Psoas muscle (tissue), 8 donors: ENCODE data around the gene MAN1B1. TPM values are rescaled to one million over a fixed set of nuclear protein-coding genes. Genes with fewer than 3 reads are reported as not detected.

ENCODE experiments used
- ATAC-seq, 4 donors: fragments of 200-7000 bp; cut with Tn5 transposase; one replicate each; pipeline ENCODE4 v1.9.1; 2020; ENCODE audit warnings: moderate library complexity in 3 of 4, mild to moderate bottlenecking in 2 of 4
- DNase-seq, 2 donors: peaks; one replicate each; pipeline ENCODE4 v3.0.0-alpha.2; 2020
- H3K27ac ChIP-seq: fragments of 200-600 bp; one replicate; pipeline ENCODE4 v1.8.0; 2022
- H3K27me3 ChIP-seq, 3 donors: fragments of 200-600 bp in 1 of 3; one replicate each; pipeline versions ENCODE4 v1.6.1 to v1.8.0; 2013 to 2022; ENCODE audit warnings: low read length in 2 of 3, mild to moderate bottlenecking in 2 of 3, moderate library complexity in 1 of 3; ENCODE audit not compliant: insufficient read depth in 3 of 3
- H3K36me3 ChIP-seq, 2 donors: fragments of 200-600 bp in 1 of 2; one replicate each; pipeline versions ENCODE4 v1.6.1 to v1.8.0; 2013 to 2022; ENCODE audit warnings: low read depth in 1 of 2, mild to moderate bottlenecking in 1 of 2, moderate library complexity in 1 of 2; ENCODE audit not compliant: insufficient read depth in 1 of 2
- H3K4me1 ChIP-seq: fragments of 200-600 bp; one replicate; pipeline ENCODE4 v1.8.0; 2022
- H3K4me3 ChIP-seq: fragments of 200-600 bp; one replicate; pipeline ENCODE4 v1.8.0; 2022; ENCODE audit warnings: mild to moderate bottlenecking
- H3K9me3 ChIP-seq: fragments of 200-600 bp; one replicate; pipeline ENCODE4 v1.8.0; 2022
- WGBS, 3 donors: extraction: QIAGEN DNeasy Blood & Tissue Kit; methylation state at CpG; one replicate each; pipeline versions ENCODE4 v1.1.6 to v1.1.7; 2013; 5-methylcytosine and 5-hydroxymethylcytosine counted together
- intact Hi-C, 2 donors: fragments of 100-400 bp; cut with DNase I; formaldehyde crosslinking; loops; one replicate each; pipeline versions ENCODE4 v1.11.0 to v1.14.2; 2022
- polyA plus RNA-seq, 3 donors: library from polyadenylated mRNA; stranded (reverse); fragments of 200-250 nt; gene quantifications; one replicate each; pipeline ENCODE4 v1.2.3, GENCODE V29; 2013
- total RNA-seq, 4 donors: library from RNA; stranded (reverse); fragmentation: NEBNext Ultra II Directional in 2 of 4; extraction: Animal tissue kit (Norgen Biotek cat#: 25700) in 2 of 4; gene quantifications; one replicate each; pipeline versions ENCODE4 v1.2.1 to v1.2.4, GENCODE V29; 2021 to 2023
- TF ChIP-seq, protein P1 (sequence below): fragments of 200-600 bp; IDR thresholded peaks from one replicate; pipeline ENCODE4 v1.8.0; 2022; ENCODE audit warnings: antibody characterized with exemption
- donor health status: healthy with polysubstance abuse.
- donor health status: DM: no; HTN: no; CAD: no; lungs with moderate emphysema.
- donor health status: Bipolar disorder and iron deficiency.
- donor health status: healthy.
- donor health status: DM: yes; HTN: yes; CAD: no.
- donor health status: DM: no; HTN: no; CAD: no.
- donor health status: DM: no; HTN: no; CAD: no.
- donor health status: DM: yes; HTN: yes; CAD: no.

Gene MAN1B1
- total and polyA plus RNA-seq, 7 donors: 13.1 to 24.4 (median 14.6) TPM

DNA sequence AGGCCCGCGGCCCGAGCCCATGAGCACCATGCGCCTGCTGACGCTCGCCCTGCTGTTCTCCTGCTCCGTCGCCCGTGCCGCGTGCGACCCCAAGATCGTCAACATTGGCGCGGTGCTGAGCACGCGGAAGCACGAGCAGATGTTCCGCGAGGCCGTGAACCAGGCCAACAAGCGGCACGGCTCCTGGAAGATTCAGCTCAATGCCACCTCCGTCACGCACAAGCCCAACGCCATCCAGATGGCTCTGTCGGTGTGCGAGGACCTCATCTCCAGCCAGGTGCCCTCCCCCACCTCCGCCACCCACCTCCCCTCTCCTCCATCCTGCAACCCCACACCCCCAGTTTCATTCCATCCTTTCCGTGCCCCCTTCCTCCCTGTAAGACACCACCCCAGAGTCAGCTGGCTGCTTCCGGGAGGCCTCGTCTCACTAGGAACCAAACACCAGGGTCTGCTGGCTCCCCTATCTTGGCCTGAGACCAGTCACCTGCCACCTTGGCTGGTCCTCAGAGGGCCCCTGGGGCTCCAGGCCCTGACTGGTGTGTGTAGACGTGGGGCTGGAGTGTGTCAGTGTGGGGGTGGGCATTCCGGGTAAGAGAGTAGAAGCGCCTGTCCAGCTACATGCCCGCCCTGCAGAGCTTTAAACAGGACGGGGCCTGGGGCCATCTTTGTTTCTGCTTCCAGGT lies 52.8 kb downstream of the MAN1B1 start:
- TF ChIP-seq, protein P1, sequence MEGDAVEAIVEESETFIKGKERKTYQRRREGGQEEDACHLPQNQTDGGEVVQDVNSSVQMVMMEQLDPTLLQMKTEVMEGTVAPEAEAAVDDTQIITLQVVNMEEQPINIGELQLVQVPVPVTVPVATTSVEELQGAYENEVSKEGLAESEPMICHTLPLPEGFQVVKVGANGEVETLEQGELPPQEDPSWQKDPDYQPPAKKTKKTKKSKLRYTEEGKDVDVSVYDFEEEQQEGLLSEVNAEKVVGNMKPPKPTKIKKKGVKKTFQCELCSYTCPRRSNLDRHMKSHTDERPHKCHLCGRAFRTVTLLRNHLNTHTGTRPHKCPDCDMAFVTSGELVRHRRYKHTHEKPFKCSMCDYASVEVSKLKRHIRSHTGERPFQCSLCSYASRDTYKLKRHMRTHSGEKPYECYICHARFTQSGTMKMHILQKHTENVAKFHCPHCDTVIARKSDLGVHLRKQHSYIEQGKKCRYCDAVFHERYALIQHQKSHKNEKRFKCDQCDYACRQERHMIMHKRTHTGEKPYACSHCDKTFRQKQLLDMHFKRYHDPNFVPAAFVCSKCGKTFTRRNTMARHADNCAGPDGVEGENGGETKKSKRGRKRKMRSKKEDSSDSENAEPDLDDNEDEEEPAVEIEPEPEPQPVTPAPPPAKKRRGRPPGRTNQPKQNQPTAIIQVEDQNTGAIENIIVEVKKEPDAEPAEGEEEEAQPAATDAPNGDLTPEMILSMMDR: no peak
- 15 to 20% (median 18%) methylated on average over 33 to 37 of the region's 37 CpGs for WGBS, 3 donors
- DNase-seq (no peak), ATAC-seq (no peak)
- intact Hi-C loops: no loop called here
- H3K27ac ChIP-seq: no peak overlapping the region
- H3K27me3 ChIP-seq: peaks cover 0 to 97% (median 50%) of the 10 kb centered on the region in 3 donors
- H3K4me3 ChIP-seq: no peak overlapping the region
- no peaks in the 10 kb centered on the region for H3K4me1 ChIP-seq
- H3K9me3 ChIP-seq: no peaks in the 10 kb centered on the region
- no peaks in the 10 kb centered on the region for H3K36me3 ChIP-seq

DNA sequence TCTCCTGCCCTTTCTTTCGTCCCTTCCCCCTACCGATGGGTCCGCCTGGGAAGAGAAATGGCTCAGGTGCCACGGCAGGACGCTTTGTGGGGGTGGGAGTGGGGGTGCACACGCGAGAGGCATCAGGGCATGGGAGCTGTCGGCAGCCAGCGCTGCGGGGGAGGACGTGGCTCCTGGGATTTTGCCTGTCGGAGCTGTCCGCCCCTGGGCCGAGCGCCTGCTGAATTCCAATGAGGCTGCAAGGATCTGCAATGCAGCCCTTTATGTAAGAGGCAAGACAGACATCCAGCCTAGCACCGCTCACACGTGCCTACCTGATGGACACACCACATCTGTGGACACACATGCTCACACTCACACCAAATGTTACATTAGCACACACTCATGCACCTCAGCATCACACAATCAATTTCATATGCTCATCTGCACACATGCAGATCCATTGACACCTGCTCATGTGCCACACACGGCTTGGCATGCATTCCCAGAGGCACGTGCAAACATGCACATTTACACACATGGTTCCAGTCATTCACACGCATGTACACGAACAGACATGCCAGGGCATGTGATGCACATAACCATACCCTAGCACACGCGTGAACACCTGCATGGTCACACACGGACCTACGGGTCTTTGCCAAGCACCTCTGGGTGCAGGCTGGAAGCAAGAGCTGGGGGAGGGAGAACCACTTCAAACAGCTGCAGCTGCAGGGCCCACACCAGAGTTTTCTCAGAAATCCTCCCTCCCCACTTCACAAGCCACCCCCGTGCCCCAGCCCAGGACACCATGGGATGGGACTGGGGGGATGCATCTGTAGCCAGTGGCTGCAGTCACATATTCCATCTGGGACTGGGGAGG lies 53.6 kb downstream of the MAN1B1 start:
- intact Hi-C loops: no loop called here
- ATAC-seq: no peak

DNA sequence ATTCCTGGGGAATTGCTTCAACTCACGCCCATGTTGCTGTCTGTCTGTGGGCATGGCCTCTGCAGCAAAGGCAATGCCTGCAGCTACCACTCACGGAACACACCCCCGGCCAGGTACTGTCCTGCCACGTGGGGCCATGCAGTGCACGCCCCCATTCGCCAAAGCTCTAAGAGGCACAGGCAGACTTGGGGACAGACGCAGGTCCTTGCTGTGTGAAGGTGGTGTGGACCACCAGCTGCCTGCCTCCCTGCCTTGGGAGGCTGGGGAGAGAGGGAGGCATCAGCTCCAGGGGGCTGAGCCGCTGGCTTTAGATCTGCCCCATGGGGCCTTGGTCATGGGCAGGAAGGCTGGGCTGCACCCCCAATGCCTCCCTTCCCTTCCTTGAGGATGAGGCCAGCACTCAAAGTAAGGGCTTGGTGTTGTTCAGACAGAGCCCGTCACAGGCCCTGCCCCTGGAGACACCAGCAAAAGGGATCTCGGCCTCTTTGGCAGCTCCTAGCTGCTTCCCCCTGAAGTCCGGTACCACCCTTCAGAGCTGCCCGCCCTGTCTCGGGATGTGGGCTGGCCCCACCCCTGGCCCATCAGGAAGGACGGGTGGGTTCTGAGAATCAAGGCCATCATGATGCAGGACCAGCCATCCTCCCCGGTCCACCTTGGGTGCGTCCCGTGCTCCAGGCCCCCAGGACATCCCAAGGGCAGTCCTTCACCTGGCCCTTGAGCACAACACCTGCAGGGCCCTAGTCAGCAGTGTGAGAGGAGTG lies 54.4 kb downstream of the MAN1B1 start:
- WGBS, 3 donors: 66 to 69% (median 67%) methylated on average over 16 to 17 of the region's 17 CpGs
- DNase-seq: no peak
- TF ChIP-seq, protein P1: no peak
- Histone ChIP-seq H3K36me3 (no peaks in the 10 kb centered on the region), H3K9me3 (no peaks in the 10 kb centered on the region), H3K4me1 (no peaks in the 10 kb centered on the region), H3K27me3 (peaks cover 0 to 91% (median 48%) of the 10 kb centered on the region in 3 donors), H3K27ac (no peak overlapping the region), H3K4me3 (no peak overlapping the region)
- intact Hi-C loops: no loop called here
- ATAC-seq: no peak

More for the DNA sequence above, 53.6 kb downstream of the MAN1B1 start:
- Histone ChIP-seq H3K27me3 (peaks cover 0 to 92% (median 50%) of the 10 kb centered on the region in 3 donors), H3K36me3 (no peaks in the 10 kb centered on the region), H3K9me3 (no peaks in the 10 kb centered on the region), H3K27ac (no peak overlapping the region), H3K4me3 (no peak overlapping the region), H3K4me1 (no peaks in the 10 kb centered on the region)
- TF ChIP-seq, protein P1: no peak
- no peak for DNase-seq
- 52 to 55% (median 53%) methylated on average over 26 of the region's 26 CpGs for WGBS, 3 donors

DNA sequence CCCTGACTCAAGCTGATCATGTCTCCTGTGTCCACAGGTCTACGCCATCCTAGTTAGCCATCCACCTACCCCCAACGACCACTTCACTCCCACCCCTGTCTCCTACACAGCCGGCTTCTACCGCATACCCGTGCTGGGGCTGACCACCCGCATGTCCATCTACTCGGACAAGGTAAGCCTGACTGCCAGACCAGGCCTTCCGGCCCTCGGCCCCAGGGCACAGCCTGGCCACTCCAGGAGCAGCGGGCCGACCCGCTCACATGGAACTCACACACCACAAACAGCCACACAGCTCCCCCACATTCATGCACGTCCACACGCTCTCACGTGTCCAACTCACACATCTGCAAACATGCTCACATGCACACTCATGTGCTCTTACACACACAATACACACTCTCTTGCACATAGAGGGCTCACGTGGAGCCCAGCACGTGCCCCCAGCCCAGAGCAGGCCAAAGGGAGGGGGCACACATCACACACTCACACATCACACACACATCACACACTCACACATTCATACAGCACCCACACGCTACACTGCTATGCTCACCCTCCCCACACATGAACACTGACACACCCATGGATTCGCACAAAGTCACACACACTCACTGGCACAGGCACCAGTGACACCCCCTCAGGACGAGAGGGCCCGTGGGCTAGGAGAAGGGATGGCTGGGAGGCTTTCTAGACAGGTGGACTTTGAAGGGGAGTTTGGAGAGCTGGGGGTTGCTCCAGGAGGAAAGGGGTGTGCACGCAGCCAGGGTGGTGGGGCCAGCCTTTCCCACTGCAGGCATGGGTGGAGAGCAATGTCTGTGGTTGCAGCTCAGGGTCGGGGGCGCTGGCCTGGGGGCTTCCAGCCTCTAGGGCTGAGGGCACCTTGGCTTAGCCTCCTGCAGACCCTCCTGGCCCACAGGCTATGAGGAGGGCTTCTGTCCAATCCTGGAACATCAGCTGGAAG lies 55.5 kb downstream of the MAN1B1 start:
- Histone ChIP-seq H3K27ac (no peak overlapping the region), H3K36me3 (no peaks in the 10 kb centered on the region), H3K9me3 (no peaks in the 10 kb centered on the region), H3K4me3 (no peak overlapping the region), H3K27me3 (peaks cover 0 to 89% (median 44%) of the 10 kb centered on the region in 3 donors), H3K4me1 (no peaks in the 10 kb centered on the region)
- WGBS, 3 donors: 68 to 75% (median 70%) methylated on average over 23 to 24 of the region's 24 CpGs
- TF ChIP-seq, protein P1: no peak
- ATAC-seq (no peak), DNase-seq (no peak)
- intact Hi-C loops: no loop called here
